K562 (cell line): ENCODE results near the gene ZNF778. TPM values are rescaled to one million over a fixed set of nuclear protein-coding genes. Genes with fewer than 3 reads are reported as not detected.
A peak's percentile ranks its signal among the peaks of the same experiment; 100 is the strongest.

Experiments used
- GTF2E2 ChIP-seq: fragments of 200-800 bp; sonication (Bioruptor generic); IDR thresholded peaks from 2 replicates; pipeline ENCODE4 v1.6.1; 2016; ENCODE audit warnings: missing genetic modification characterization, missing compliant biosample characterization
- MCM5 ChIP-seq: fragments of 450-650 bp; IDR thresholded peaks from 2 replicates; pipeline ENCODE4 v1.6.1; 2016; ENCODE audit warnings: low read depth
- NEUROD1 ChIP-seq: fragments of 150-350 bp; IDR thresholded peaks from 2 replicates; pipeline ENCODE4 v1.6.1; 2014; ENCODE audit warnings: borderline replicate concordance, low read length, low read depth; ENCODE audit not compliant: partially characterized antibody
- NFRKB ChIP-seq: fragments of 450-650 bp; IDR thresholded peaks from 2 replicates; pipeline ENCODE4 v1.6.1; 2016; ENCODE audit warnings: low read depth
- RFX7 ChIP-seq: fragments of 250-450 bp; sonication (Bioruptor Pico); IDR thresholded peaks from 2 replicates; pipeline ENCODE4 v1.5.1; 2021; ENCODE audit warnings: mild to moderate bottlenecking
- TEAD2 ChIP-seq: fragments of 450-650 bp; IDR thresholded peaks from 2 replicates; pipeline ENCODE4 v1.6.1; 2016; ENCODE audit warnings: missing genetic modification characterization, control low read depth, missing compliant biosample characterization
- ZBTB17 ChIP-seq: fragments of 450-650 bp; formaldehyde crosslinking; IDR thresholded peaks from 2 replicates; pipeline ENCODE4 v1.4.0; 2020; ENCODE audit warnings: mild to moderate bottlenecking
- ZBTB8A ChIP-seq: fragments of 450-650 bp; IDR thresholded peaks from 2 replicates; pipeline ENCODE4 v1.6.1; 2018; ENCODE audit warnings: mild to moderate bottlenecking, moderate library complexity; ENCODE audit not compliant: partially characterized antibody
- polyA plus RNA-seq, 8 experiments: library from polyadenylated mRNA; depleted of rRNA in 4 of 8; stranded (reverse) in 5 of 8; unstranded in 3 of 8; fragments of >200 nt; fragmentation: Nextera tagmentation in 2 of 8; fragmentation: Illumina TruSeq in 1 of 8; extraction: Ambion mirVana in 2 of 8; extraction: Trizol in 1 of 8; gene quantifications; 2 replicates each; pipeline versions ENCODE4 v1.2.1 to v1.2.3, GENCODE V29; 2011 to 2014; ENCODE audit warnings: inconsistent platforms in 1 of 8, missing spikeins in 1 of 8
- total RNA-seq, 7 experiments: library from RNA; depleted of rRNA in 6 of 7; stranded (reverse); fragments of >200 nt in 6 of 7; fragmentation: Illumina TruSeq in 2 of 7; extraction: Trizol in 2 of 7; gene quantifications; 2 replicates each; pipeline versions ENCODE4 v1.2.1 to v1.2.3, GENCODE V29; 2011 to 2021; ENCODE audit warnings: low replicate concordance in 1 of 7
- TF ChIP-seq, protein P1 (sequence below), 2 experiments: fragments of 450-650 bp; formaldehyde crosslinking in 1 of 2; IDR thresholded peaks; 2 replicates each; pipeline versions ENCODE4 v1.4.0 to v1.6.1; 2014 to 2020; ENCODE audit warnings: mild to moderate bottlenecking in 2 of 2, borderline replicate concordance in 1 of 2, low read depth in 1 of 2
- TF ChIP-seq, protein P2 (sequence below): sonication (generic); formaldehyde crosslinking; IDR thresholded peaks from 2 replicates; pipeline ENCODE4 v1.8.0; 2023; ENCODE audit warnings: missing genetic modification reagents, mild to moderate bottlenecking, borderline replicate concordance

ZNF778 gene
- total and polyA plus RNA-seq, 9 of the 15 experiments (the other 6 are each of a cell fraction or from before 2014, with no cell fraction given): 0.70 to 60.6 (median 7.5) TPM

DNA sequence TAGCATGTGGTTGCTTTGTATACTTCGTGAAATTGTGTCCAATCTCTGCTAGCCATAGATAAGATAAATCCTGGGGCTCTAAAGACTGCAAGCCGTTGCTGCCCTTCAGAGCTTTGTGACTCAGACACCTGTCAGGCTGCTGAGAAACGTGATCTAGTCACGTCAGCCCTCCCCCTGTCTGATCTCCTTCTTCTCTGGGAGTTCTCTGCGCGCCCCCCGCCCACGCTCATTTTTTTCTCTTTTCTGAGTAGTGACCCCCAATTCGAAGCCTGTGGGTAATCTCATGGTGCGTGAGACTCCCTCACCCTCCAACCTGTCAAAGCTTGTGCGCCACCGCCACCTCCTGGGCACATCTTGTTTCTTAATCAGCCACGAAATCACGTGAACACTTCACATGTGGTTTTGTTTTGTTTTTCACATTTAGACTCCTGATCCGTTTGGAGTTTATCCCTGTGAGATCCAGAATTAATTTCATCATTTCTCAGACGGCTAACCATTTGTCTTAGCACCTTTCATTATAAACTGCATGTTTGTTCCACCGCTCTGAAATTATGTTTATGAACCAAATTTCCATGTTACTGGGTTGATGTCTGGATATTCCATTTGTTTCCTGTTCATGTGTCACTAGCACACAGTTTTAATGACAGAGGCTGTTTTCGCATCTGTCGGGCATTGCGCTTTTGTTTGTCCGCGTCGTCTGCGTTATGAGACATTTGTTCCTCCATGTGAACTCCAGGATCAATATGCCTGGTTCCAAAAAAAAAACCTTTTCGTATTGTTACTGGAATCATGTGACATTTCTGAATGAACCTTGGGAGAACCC lies 977 bp upstream of the ZNF778 start (continued):
- TF ChIP-seq NEUROD1 (no peak), ZBTB8A (no peak), GTF2E2 (tag) (no peak), RFX7 (CRISPR knock-in tag) (no peak), NFRKB (no peak), TEAD2 (tag) (no peak), ZBTB17 (CRISPR knock-in tag) (no peak), MCM5 (no peak)
- TF ChIP-seq, protein P1, sequence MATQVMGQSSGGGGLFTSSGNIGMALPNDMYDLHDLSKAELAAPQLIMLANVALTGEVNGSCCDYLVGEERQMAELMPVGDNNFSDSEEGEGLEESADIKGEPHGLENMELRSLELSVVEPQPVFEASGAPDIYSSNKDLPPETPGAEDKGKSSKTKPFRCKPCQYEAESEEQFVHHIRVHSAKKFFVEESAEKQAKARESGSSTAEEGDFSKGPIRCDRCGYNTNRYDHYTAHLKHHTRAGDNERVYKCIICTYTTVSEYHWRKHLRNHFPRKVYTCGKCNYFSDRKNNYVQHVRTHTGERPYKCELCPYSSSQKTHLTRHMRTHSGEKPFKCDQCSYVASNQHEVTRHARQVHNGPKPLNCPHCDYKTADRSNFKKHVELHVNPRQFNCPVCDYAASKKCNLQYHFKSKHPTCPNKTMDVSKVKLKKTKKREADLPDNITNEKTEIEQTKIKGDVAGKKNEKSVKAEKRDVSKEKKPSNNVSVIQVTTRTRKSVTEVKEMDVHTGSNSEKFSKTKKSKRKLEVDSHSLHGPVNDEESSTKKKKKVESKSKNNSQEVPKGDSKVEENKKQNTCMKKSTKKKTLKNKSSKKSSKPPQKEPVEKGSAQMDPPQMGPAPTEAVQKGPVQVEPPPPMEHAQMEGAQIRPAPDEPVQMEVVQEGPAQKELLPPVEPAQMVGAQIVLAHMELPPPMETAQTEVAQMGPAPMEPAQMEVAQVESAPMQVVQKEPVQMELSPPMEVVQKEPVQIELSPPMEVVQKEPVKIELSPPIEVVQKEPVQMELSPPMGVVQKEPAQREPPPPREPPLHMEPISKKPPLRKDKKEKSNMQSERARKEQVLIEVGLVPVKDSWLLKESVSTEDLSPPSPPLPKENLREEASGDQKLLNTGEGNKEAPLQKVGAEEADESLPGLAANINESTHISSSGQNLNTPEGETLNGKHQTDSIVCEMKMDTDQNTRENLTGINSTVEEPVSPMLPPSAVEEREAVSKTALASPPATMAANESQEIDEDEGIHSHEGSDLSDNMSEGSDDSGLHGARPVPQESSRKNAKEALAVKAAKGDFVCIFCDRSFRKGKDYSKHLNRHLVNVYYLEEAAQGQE (IDR thresholded peaks at IDR 0.05; ENCODE audit: borderline replicate concordance): peak; percentile 82
- TF ChIP-seq, protein P1 (CRISPR knock-in tag; IDR thresholded peaks at IDR 0.05; ENCODE audit: low read depth): no peak
- TF ChIP-seq, protein P2, sequence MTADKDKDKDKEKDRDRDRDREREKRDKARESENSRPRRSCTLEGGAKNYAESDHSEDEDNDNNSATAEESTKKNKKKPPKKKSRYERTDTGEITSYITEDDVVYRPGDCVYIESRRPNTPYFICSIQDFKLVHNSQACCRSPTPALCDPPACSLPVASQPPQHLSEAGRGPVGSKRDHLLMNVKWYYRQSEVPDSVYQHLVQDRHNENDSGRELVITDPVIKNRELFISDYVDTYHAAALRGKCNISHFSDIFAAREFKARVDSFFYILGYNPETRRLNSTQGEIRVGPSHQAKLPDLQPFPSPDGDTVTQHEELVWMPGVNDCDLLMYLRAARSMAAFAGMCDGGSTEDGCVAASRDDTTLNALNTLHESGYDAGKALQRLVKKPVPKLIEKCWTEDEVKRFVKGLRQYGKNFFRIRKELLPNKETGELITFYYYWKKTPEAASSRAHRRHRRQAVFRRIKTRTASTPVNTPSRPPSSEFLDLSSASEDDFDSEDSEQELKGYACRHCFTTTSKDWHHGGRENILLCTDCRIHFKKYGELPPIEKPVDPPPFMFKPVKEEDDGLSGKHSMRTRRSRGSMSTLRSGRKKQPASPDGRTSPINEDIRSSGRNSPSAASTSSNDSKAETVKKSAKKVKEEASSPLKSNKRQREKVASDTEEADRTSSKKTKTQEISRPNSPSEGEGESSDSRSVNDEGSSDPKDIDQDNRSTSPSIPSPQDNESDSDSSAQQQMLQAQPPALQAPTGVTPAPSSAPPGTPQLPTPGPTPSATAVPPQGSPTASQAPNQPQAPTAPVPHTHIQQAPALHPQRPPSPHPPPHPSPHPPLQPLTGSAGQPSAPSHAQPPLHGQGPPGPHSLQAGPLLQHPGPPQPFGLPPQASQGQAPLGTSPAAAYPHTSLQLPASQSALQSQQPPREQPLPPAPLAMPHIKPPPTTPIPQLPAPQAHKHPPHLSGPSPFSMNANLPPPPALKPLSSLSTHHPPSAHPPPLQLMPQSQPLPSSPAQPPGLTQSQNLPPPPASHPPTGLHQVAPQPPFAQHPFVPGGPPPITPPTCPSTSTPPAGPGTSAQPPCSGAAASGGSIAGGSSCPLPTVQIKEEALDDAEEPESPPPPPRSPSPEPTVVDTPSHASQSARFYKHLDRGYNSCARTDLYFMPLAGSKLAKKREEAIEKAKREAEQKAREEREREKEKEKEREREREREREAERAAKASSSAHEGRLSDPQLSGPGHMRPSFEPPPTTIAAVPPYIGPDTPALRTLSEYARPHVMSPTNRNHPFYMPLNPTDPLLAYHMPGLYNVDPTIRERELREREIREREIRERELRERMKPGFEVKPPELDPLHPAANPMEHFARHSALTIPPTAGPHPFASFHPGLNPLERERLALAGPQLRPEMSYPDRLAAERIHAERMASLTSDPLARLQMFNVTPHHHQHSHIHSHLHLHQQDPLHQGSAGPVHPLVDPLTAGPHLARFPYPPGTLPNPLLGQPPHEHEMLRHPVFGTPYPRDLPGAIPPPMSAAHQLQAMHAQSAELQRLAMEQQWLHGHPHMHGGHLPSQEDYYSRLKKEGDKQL: no peak
